Activated effector memory CD4-positive, alpha-beta T cell treated with Interleukin-2 at 50 U/mL for 16 hours (primary cell): Measurements from ENCODE around the gene ANGPTL8.

Experiments used
- DNase-seq: peaks from one replicate; pipeline ENCODE4 v3.0.0-alpha.2; 2020

ANGPTL8 gene

DNA sequence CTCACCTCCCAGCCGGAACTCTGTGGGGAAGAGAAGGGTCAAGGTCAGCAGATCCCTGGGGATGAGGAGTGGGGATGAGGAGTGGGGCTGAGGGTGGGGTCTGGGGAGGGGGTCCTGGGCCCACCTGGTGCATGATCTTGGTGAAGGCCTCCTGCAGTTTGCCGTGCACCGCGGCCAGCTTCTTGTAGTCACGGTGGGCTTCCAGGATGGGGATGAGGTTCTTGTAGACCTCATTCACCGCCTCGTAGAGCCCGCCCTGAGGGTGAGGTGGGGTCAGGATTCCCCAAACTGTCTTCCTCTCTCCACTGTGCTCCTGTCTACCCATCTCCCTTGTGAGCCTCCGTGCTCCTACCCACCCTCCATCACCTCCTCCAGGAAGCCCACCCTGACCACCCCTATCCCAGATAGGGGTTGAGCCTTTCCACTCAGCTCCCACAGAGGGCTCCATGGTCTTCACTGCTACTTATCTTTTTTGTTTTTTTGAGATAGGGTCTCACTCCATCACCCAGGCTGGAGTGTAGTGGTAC, 35.3 kb upstream of the ANGPTL8 start:
- DNase-seq: no peak

DNA sequence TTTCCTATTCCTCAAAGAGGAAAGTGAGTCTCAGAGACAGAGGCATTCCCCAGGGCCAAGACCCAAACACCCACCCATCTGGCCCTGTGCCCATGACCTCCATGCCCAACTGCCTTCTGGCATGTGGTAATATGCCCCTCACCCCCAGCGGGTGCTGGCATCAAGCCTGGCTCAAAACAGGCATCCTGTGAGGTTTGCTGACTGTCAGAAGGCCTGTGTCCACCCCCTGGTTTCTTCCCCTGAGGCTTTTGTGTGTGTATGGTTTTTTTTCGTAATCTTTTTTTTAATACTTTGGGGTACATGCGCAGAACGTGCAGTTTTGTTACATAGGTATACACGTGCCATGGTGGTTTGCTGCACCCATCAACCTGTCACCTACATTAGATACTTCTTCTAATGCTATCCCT, 34.5 kb upstream of the ANGPTL8 start:
- no peak for DNase-seq

DNA sequence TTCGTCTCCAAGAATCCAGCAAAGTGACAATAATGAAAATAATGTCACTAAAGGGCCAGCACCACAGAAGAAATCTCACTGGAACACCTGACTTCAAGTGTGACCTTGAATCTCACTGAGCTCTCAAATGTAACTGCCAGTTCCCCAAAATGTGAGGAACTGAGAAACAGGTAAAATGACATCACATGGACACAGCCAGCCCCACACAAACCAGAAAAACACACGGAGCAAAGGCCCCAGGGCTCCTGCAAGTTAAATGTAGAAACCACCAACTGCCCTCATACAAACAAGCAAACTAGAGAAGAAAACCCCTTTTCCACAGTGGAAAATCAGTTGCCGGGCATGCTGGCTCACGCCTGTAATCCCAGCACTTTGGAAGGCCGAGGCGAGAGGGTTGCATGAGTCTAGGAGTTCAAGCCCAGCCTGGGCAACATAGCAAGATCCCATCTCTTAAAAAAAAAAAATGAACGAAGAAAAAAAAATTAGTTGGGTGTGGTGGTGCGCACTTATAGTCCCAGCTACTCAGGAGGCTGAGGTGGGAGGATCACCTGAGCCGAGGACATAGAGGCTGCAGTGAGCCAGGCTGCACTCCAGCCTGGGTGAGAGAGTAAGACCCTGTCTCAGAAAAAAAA, 33.4 kb upstream of the ANGPTL8 start:
- no peak for DNase-seq

DNA sequence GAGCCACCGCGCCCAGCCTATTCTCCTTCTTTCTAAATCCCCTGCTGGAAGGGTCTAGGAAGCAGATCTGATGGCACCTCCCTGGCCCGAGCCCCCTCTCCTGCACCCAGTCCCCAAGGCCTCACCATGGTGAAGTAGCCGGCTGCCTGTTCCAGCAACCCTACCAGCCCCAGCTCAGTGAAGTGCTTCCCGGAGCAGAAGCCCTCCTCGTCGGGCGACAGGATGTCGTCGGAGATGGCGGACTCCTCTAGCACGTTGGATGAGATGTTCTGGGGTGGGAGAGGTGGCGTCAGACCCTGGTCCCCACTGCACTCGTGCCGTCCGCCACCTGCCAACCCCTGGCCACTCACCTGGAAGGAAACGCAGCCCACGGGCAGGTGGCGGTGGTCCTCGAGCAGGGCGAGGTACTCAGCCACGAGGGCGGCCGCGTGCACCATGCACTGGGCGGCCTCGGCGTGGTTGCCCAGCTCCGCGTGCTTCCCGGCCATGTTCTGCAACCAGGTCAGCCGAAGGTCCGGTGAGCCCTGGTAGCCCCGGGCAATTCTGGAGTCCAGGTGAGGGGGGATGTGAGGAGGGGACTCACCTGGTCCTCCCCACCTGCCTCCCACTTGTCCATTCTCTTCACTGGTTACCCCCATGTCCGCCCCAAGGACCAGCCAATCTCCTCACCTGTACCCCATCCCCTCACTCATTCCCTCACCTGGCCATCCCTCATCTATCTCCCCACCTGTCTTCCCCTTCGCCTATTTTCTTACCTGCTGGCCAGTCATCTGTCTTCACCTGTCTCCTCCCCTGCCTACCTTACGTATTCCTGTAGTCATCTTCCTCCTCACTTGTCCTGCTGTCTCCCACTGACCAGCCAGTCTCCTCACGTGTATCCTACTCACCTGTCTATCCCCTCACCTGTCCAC, 30.6 kb upstream of the ANGPTL8 start:
- DNase-seq: no peak

DNA sequence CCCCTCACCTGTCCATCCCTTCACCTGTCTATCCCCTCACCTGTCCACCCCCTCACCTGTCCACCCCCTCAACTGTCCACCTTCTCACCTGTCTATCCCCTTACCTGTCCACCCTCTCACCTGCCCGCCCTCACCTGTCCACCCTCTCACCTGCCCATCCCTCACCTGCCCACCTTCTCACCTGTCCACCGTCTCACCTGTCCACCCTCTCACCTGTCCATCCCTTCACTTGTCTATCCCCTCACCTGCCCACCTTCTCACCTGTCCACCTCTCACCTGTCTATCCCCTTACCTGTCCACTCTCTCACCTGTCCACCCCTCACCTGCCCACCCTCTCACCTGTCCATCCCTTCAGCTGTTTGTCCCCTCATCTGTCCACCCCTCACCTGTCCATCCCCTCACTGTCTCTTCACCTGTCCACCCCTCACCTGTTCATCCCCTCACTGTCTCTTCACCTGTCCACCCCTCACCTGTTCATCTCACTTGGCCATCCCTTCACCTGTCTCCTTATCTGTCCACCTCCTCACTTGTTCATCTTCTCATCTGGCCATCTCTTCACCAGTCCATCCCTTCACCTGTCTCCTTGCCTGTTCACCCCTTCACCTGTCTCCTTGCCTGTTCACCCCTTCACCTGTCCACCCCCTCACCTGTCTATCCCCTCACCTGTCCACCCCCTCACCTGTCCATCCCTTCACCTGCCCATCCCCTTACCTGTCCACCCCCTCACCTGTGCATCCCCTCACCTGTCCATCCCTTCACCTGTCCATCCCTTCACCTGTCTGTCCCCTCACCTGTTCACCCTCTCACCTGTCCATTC, 29.4 kb upstream of the ANGPTL8 start:
- no peak for DNase-seq

DNA sequence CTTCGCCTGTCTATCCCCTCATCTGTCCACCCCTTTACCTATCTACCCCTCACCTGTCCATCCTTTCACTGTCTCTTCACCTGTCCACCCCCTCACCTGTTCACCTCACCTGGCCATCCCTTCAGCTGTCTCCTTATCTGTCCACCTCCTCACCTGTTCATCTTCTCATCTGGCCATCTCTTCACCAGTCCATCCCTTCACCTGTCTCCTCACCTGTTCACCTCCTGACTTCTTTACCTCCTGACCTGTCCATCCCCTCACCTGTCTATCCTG, 28.8 kb upstream of the ANGPTL8 start:
- DNase-seq: no peak

DNA sequence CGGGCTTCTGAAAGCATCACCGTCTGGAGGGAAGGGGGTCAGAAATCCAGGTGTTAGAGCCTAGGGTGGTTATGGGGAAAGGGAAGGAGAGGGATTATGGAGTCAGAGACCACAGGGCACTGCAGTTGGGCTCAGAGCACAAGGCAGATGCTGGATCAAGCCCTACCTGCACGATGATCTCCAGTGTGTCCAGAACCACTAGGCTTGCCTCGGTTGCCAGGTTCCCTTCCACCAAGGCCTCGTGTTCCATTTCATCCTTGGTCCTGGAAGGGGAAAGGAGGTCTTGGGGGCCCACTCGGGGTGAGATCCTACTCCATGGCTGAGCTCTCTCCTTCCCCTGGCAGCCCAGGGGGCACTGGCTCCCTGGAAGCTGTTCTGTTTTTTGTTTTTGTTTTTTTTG, 25.0 kb upstream of the ANGPTL8 start:
- DNase-seq: no peak

DNA sequence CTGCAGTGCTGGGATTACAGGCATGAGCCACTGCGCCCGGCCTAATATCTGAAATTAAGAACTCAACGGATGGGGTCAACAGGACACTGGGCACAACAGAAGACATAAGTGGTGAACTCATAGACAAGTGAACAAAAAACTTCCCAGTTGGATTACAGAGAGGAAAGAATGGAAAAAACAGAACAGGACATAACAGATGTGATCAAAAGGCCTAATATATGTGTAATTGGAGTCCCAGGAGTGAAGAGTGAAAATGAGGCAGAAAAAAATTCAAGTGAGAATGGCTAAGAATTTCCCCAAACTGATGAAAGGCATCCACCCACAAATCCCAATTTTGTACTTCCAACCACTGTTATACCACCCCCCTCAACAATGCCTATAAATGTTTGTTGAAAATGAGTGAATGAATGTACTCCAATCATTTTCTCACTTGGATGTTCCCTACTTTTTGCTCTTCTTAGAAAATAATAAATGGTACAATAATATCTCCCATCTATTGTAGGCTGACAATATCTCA, 18.3 kb upstream of the ANGPTL8 start:
- no peak for DNase-seq

DNA sequence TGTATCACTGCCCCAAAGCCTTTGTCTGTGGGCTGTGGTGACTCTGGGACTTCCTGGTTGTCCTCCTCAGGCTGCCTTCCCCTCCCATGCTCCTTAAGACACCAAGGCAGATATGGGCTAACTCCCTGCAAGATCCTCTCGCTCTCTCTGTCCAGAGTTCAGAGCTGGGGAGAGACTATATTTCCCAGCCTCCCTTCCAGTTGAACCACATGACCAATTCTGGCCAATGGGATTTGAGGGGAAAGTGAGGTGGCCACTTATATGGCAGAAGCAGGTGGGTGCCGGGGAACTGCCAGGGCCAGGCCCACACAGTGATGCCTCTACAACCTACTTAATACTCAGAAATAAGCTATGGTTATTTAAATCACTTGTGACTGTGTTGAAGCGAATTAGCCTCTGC, 16.2 kb upstream of the ANGPTL8 start:
- DNase-seq: no peak

DNA sequence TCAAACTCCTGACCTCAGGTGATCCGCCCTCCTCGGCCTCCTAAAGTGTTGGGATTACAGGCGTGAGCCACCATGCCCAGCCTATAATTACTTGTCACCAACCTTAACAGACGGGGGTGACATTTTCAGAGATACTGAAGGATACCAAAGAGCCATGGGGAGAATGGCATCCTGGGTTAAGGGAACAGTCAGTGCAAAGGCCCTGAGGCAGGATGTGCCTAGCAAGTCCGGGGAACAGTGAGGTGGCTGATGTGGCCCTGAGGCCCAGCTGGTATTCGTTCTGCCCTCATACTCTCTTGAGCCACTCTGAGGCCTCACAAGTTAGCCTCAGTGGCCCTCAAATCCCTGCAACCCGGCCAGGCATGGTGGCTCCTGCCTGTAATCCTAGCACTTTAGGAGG, 15.0 kb upstream of the ANGPTL8 start:
- no peak for DNase-seq

DNA sequence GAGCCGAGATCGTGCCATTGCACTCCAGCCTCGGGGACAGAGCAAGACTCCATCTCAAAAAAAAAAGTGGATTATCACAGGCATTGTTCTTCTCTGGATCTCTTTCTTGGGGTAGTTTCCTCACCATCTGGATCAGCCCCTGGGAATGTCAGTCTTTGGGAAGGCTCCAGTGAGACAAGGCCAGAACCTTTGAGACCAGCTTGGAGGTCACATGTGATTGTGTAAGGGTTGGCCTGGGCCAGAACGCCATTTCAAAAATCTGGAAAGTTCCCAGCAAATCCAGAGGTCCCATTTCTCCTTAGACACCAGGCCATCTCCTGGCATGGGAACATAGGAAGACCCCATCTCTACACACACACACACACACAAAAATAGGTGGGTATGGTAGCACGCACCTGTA, 14.2 kb upstream of the ANGPTL8 start:
- no peak for DNase-seq

DNA sequence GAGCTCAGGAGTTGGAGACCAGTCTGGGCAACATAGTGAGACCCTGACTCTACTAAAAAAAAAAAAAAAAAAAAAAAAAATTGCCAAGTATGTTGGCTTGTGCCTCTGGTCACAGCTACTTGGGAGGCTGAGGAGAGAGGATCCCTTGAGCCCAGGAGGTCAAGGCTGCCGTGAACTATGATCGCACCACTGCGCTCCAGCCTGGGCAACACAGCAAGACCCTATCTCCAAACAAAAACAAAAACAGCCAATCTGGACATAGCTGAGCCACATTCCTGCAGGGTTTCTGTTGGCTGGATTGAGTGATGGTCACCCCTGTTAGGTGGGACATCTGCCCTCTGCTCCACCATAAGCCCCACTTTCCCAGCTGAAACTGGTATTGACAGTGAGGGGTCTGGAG, 13.6 kb upstream of the ANGPTL8 start:
- no peak for DNase-seq

DNA sequence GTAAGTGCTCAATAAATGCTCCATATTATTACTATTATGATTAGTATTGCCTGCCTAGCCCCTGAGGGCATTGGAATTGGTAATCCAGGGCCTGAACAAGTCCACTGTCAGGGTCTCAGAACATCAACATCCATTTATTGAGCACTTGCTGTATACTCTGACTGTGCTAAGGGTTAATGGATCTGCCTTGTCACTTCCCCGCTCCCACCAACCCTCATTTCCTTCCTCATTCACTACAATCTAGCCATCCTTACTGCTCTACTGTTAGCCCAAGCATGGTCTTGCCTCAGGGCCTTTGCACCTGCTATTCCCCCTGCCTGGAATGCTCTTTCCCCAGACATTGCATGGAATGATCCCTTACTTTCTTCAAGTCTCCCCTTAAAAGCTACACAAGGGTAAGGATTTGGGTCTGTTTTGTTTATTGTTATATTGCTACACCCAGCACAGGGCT, 12.7 kb upstream of the ANGPTL8 start:
- no peak for DNase-seq

DNA sequence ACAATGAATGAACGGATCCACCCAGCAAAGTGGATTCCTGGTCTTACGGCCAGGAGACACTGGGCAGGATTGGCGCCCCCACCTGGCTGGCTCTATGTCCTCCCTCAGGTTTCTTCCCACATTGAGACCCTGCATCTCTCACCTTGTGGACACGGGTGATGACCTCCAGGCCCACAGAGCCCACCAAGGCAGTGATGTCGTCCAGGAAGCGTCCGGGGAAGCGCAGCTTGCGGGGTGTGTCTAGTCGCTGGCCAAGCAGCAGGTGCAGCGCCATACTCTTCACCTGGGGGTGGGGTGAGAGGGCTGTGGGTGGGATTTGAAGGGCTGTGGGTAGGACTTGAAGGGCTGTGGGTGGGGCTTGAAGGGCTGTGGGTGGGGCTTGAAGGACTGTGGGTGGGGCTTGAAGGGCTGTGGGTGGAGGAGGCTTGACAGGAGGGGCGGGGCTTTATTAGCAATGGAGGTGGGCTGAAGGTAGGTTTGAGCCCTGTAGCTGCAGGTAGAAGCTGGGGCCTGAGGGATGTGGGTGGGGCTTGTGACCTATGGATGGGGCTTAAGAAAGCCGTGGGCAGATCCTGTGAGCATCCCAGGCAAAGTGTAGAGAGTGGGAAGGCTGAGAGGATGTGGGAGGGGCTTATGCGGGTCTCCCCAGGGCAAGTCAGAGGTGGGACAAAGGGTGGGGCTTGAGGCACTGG, 12.1 kb upstream of the ANGPTL8 start:
- no peak for DNase-seq

DNA sequence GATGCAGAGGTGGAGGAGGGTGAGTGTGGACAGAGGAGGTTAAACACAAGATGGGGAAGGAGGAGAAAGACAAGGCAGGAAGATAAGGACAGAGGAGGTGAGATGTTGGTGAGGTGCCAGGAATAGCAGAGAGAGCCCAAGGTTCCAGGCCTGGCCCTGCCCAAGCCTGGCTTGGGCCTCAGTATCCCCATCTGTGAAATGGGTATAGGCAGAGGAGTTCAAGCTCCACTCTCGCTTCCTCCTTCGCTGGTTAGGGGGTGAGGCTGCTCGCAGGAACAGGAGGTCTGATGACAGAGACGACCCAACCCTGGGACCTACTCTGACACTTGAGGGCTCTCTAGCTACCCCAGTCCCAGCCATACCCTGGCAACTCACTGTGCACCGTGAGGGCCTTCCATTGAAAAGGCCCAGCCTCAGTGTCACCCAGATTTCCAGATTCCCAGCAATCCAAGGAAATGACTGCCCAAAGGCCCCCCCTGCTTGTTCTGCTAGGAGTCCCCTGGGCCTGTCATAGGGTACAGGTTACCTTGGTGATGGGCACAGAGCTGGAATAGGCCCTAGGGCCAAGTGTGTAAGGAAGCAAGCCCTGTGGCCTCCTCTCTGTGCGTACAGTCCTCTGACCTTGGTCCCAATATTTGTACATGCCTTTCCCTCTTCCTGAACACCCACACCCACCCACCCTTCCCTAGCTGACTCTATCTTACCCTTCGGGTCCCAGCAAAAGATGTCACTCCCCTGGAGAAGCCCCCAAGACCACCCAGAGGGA, 8.6 kb upstream of the ANGPTL8 start:
- DNase-seq: no peak

DNA sequence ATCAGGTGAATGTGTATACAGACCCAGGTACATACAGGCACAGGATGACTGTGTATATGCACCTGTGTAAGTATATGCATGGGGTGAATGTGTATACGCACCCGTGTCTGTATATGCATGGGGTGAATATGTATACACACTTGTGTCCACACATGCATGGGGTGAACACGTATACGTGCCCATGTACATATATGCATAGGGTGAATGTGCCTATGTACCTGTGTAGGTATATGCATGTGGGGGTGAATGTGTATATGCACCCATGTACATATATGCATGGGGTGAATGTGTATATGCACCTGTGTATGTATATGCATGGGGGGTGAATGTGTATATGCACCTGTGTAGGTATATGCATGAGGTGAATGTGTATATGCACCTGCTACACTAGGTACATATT, 6.9 kb upstream of the ANGPTL8 start:
- no peak for DNase-seq

DNA sequence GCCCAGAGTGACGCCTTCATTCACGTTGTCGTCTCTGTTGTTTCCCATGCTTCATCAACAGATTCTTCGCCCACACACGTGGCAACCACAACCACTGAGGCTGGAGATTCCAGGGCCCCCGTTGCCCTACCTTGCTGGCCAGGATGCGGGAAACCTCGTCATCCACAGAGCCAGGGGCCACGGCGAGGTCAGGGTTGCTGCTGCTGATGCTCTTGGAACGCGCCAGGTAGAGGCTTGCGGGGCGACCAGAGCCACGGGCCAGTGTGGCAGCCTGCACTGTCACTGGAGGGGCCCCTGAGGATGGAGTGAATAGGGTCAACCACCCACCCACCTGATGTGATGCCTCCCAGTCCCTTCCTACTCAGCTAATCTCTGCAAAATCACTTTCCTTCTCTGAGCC, 6.3 kb upstream of the ANGPTL8 start:
- DNase-seq: no peak

DNA sequence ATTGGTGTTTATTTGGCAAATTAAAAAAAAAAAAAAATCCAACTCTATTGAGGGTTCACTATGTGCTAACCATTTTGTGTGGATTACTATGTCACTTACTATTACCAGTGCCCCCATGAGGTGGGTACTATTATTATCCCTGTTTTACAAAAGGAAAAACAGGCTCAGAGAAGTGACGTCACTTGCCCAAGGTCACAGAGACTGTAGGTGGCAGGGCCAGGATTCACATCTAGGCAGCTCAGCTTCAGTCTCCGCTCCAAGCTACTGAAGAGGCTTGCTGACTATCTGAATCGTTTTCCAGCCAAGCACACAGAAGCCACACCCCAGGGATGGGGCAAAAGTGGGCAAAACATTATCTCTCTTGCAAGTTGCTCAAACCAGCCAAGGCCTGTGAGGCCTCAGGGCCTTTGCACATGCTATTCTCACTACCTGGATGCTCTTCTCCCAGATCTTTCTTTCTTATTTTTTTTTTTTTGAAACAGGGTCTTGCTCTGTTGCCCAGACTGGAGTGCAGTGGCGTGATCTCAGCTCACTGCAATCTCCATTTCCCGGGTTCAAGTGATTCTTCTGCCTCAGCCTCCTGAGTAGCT, 4.8 kb upstream of the ANGPTL8 start:
- DNase-seq: no peak

DNA sequence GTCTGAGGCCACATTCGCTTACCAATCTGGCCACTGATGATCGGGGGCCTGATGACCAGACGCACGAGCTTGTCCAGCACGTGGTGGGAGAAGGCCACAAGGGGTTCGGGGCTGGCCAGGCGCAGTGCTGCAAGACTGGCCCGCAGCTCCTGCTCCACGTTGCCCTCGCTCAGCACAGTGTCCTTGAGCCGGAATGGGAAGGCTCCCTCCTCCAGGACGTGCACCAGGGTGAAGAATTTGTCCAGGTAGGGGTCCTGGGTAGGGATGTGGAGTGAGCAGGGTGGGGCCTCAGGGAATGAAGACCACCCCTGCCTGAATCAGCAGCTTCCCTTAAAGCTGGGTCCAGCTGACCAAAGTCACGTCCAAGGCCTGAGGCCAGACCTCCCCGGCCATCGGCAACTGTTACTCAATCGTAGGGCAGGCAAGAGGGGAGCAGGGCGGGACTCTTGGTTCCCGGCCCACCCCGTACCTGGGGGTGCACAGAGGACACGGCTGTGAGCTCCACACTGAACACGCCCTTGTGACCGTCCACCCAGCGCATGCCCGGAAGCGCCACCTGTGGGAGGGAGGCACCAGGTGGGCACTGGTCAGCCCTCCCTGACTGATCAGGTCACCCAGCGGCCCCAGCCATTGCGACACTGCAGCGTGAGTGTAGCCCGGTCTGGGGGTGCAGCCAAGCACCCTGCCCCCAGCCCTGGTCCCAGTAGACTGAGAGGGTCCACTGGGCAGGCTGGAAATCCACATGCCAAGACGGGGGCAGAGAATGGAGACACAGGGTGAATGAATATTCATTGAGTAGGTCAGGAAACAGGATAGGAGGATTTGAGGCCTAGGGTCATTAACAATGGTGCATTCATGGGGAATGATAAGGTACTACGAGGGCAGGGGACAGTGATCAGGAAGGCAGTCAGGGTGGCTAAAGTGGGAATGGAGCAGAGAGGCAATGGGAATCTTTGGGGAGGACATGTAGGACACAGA, 2.8 kb upstream of the ANGPTL8 start:
- no peak for DNase-seq

DNA sequence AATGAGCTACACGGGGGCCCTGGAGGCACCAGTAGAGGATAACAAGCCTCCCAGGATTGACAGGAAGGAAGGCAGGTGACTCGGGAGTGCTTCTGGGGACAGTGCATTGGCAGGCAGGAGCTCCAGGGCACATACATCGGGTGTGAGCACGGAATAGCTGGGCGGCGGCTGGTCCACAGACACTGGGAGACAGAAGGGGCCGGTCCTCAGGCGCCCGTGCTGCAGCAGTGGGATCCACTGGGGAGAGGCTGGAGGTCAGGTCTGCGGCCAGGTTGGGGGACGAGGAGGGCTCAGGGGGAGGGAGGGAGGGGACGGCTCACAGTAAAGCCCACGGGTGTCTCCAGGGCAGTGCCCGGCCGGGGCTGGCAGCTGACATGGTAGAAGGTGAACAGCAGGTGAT, 2.1 kb upstream of the ANGPTL8 start:
- DNase-seq: no peak
